ENCODE results near the gene TESK2. TPM values are rescaled to one million over a fixed set of nuclear protein-coding genes. Genes with fewer than 3 reads are reported as not detected.

The TESK2 gene
- polyA plus RNA-seq, 1 of the 3 experiments (the other 2 are of a cell fraction) = 1.3 TPM

DNA sequence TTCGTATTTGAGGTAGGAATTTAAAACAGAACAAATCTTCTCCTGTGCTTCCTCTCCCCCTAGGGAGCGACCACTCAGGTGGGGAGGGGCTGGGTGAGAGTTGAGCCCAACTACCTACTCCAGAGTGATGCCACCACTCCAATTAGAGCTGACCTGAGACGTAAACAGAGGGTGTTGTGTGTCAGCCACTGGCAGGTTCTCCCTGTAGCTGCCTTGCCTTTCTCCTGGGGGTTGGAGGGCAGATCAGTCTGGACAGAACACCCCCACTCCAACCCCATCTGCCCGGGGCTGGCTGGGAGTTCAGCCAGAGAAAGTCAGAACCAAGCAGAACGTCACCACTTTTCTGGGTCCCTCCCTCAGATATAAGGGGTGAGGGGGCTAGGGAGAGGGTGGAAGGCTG, 162.3 kb downstream of the TESK2 start:
- POLR2A ChIA-PET = interaction anchor here (4.9 kb wide), 1 partner anchor 11 kb away, joined by 38 read pairs; the partner anchor contains the start of genes MUTYH and TOE1
- Histone ChIP-seq H3K27ac (ENCODE audit: low read depth in 2 of 2, low read length in 1 of 2) (no peak overlapping the region), H4K20me1 (ENCODE audit: insufficient read depth) (no peaks in the 10 kb centered on the region), H3K9me3 (no peaks in the 10 kb centered on the region), H3K9ac (no peak overlapping the region), H3K79me2 (ENCODE audit: insufficient read depth) (no peaks in the 10 kb centered on the region), H3K36me3 (replicated peaks in 1 of 2; ENCODE audit: control insufficient read depth in 1 of 2, insufficient read depth in 2 of 2, low read length in 1 of 2) (peaks cover 2 to 28% of the 10 kb centered on the region in 2 experiments), H3F3A (replicated peaks; ENCODE audit: insufficient read depth) (no peaks in the 10 kb centered on the region), H2AFZ (ENCODE audit: low read depth) (no peak overlapping the region), H3K4me2 (no peak overlapping the region), H3K4me1 (ENCODE audit: control insufficient read depth in 1 of 2, insufficient read depth in 2 of 2, low read depth in 1 of 2, low read length in 1 of 2) (peaks cover 0 to 8% of the 10 kb centered on the region in 2 experiments; a peak in 1 of 4 replicates), H3K27me3 (ENCODE audit: insufficient read depth) (no peaks in the 10 kb centered on the region), H3K9me2 (no peaks in the 10 kb centered on the region), H3K4me3 (ENCODE audit: low read depth in 2 of 2, low read length in 1 of 2) (no peak overlapping the region)
- no peak for DNase-seq
- CTCF ChIA-PET = interaction anchor here (0.9 to 2.3 kb wide), 4 partner anchors 11 to 28 kb away, joined by 3 to 8 read pairs (median 5); partner anchors contain the start of genes MUTYH and TOE1
- 71% methylated on average over 5 of the region's 5 CpGs for WGBS (ENCODE audit: low lambda C conversion rate)
- TF ChIP-seq NRF1 (IDR thresholded peaks at IDR 0.05; ENCODE audit: low read depth, low read length) = no peak
- TF ChIP-seq, protein P1, sequence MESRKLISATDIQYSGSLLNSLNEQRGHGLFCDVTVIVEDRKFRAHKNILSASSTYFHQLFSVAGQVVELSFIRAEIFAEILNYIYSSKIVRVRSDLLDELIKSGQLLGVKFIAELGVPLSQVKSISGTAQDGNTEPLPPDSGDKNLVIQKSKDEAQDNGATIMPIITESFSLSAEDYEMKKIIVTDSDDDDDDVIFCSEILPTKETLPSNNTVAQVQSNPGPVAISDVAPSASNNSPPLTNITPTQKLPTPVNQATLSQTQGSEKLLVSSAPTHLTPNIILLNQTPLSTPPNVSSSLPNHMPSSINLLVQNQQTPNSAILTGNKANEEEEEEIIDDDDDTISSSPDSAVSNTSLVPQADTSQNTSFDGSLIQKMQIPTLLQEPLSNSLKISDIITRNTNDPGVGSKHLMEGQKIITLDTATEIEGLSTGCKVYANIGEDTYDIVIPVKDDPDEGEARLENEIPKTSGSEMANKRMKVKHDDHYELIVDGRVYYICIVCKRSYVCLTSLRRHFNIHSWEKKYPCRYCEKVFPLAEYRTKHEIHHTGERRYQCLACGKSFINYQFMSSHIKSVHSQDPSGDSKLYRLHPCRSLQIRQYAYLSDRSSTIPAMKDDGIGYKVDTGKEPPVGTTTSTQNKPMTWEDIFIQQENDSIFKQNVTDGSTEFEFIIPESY (IDR thresholded peaks at IDR 0.05; ENCODE audit: borderline replicate concordance, low read depth) = no peak
- no peak for TF ChIP-seq RAD21 (IDR thresholded peaks at IDR 0.05; ENCODE audit: low read length)
- TF ChIP-seq, protein P2, sequence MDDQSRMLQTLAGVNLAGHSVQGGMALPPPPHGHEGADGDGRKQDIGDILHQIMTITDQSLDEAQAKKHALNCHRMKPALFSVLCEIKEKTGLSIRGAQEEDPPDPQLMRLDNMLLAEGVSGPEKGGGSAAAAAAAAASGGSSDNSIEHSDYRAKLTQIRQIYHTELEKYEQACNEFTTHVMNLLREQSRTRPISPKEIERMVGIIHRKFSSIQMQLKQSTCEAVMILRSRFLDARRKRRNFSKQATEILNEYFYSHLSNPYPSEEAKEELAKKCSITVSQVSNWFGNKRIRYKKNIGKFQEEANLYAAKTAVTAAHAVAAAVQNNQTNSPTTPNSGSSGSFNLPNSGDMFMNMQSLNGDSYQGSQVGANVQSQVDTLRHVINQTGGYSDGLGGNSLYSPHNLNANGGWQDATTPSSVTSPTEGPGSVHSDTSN (IDR thresholded peaks at IDR 0.05) = no peak
- TF ChIP-seq FOXJ3 (CRISPR knock-in tag; IDR thresholded peaks at IDR 0.05) = no peak
- no peak for TF ChIP-seq YY1 (IDR thresholded peaks at IDR 0.05; ENCODE audit: low read depth)
- no peak for TF ChIP-seq MXI1 (IDR thresholded peaks at IDR 0.05; ENCODE audit: low read depth, low read length)
- no peak for TF ChIP-seq RXRA (IDR thresholded peaks at IDR 0.05; ENCODE audit: borderline replicate concordance, low read depth)
- TF ChIP-seq, protein P3, sequence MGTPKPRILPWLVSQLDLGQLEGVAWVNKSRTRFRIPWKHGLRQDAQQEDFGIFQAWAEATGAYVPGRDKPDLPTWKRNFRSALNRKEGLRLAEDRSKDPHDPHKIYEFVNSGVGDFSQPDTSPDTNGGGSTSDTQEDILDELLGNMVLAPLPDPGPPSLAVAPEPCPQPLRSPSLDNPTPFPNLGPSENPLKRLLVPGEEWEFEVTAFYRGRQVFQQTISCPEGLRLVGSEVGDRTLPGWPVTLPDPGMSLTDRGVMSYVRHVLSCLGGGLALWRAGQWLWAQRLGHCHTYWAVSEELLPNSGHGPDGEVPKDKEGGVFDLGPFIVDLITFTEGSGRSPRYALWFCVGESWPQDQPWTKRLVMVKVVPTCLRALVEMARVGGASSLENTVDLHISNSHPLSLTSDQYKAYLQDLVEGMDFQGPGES (IDR thresholded peaks at IDR 0.05; ENCODE audit: low read depth, low read length) = no peak

DNA sequence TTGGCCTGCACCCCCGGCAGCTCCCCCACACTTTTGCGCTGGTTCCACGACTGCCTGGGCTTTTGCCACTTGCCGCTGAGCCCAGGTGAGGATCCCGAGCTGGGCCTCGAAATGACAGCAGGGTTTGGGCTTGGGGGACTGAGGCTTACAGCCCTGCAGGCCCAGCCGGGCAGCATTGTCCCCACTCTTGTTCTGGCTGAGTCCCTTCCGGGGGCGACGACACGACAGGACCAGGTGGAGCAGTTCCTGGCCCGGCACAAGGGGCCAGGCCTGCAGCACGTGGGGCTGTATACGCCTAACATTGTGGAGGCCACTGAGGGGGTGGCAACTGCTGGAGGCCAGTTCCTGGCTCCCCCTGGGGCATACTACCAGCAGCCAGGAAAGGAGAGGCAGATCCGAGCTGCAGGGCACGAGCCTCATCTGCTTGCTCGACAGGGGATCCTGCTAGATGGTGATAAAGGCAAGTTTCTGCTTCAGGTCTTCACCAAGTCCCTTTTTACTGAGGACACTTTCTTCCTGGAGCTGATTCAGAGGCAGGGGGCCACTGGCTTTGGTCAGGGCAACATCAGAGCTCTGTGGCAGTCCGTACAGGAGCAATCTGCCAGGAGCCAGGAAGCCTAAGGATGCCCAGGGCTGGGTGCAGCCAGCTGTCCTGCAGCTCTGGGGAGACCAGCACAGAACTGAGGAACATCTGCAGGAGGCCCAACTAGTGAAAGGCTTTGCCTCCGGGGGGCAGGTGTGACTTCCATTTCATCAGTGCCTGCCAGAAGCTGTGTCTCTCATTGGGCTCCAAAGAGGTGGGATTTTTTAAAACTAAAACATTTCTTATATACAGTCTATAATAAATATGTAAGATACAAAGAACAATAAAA, 163.1 kb downstream of the TESK2 start:
- H4K20me1 ChIP-seq (ENCODE audit: insufficient read depth) = no peaks in the 10 kb centered on the region
- no peaks in the 10 kb centered on the region for H3K27me3 ChIP-seq (ENCODE audit: insufficient read depth)
- WGBS (ENCODE audit: low lambda C conversion rate) = 64% methylated on average over 3 of the region's 19 CpGs
- no peaks in the 10 kb centered on the region for H3K9me3 ChIP-seq
- CTCF ChIA-PET = interaction anchor here (0.9 to 2.3 kb wide), 4 partner anchors 22 to 313 kb away, joined by 5 to 8 read pairs (median 6); no protein-coding TSS in a partner anchor
- POLR2A ChIA-PET = interaction anchor here (0.5 to 4.9 kb wide), 4 partner anchors 12 to 121 kb away, joined by 3 to 38 read pairs (median 4); partner anchors contain the start of genes MUTYH and TOE1
- H3K4me1 ChIP-seq (ENCODE audit: control insufficient read depth in 1 of 2, insufficient read depth in 2 of 2, low read depth in 1 of 2, low read length in 1 of 2) = peaks cover 0 to 8% of the 10 kb centered on the region in 2 experiments; a peak in 1 of 4 replicates
- no peak overlapping the region for H3K9ac ChIP-seq
- H3K27ac ChIP-seq (ENCODE audit: low read depth in 2 of 2, low read length in 1 of 2) = peak overlapping the region in 1 of 2 experiments; percentile 13; a peak in 1 of 4 replicates
- no peak overlapping the region for H3K4me2 ChIP-seq
- no peak overlapping the region for H3K4me3 ChIP-seq (ENCODE audit: low read depth in 2 of 2, low read length in 1 of 2)
- H2AFZ ChIP-seq (ENCODE audit: low read depth) = no peak overlapping the region
- peak; percentile 48 for DNase-seq
- H3K36me3 ChIP-seq (replicated peaks in 1 of 2; ENCODE audit: control insufficient read depth in 1 of 2, insufficient read depth in 2 of 2, low read length in 1 of 2) = peaks cover 0 to 22% of the 10 kb centered on the region in 2 experiments
- H3F3A ChIP-seq (replicated peaks; ENCODE audit: insufficient read depth) = no peaks in the 10 kb centered on the region
- no peaks in the 10 kb centered on the region for H3K79me2 ChIP-seq (ENCODE audit: insufficient read depth)
- TF ChIP-seq FOXJ3 (CRISPR knock-in tag; IDR thresholded peaks at IDR 0.05) = no peak
- TF ChIP-seq TCF12 (IDR thresholded peaks at IDR 0.05) = no peak
- no peak for TF ChIP-seq GATA2 (CRISPR knock-in tag; IDR thresholded peaks at IDR 0.05)
- no peak for TF ChIP-seq RCOR1 (IDR thresholded peaks at IDR 0.05; ENCODE audit: low read length)
- TF ChIP-seq SMC3 (IDR thresholded peaks at IDR 0.05; ENCODE audit: low read depth, low read length) = no peak
- no peak for TF ChIP-seq GABPA (IDR thresholded peaks at IDR 0.05; ENCODE audit: low read depth)
- TF ChIP-seq SIN3A (IDR thresholded peaks at IDR 0.05; ENCODE audit: borderline replicate concordance, low read depth, low read length) = no peak
- no peak for TF ChIP-seq TEAD4 (IDR thresholded peaks at IDR 0.05; ENCODE audit: borderline replicate concordance, insufficient read depth)
- TF ChIP-seq, protein P4, sequence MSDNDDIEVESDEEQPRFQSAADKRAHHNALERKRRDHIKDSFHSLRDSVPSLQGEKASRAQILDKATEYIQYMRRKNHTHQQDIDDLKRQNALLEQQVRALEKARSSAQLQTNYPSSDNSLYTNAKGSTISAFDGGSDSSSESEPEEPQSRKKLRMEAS (IDR thresholded peaks at IDR 0.05; ENCODE audit: low read depth) = no peak
- TF ChIP-seq CHD2 (IDR thresholded peaks at IDR 0.05; ENCODE audit: low read length, partially characterized antibody) = no peak
- no peak for TF ChIP-seq RXRA (IDR thresholded peaks at IDR 0.05; ENCODE audit: borderline replicate concordance, low read depth)
- no peak for TF ChIP-seq ELF1 (IDR thresholded peaks at IDR 0.05)
- TF ChIP-seq EZH2phosphoT487 (IDR thresholded peaks at IDR 0.05; ENCODE audit: borderline replicate concordance, low read depth) = no peak
- no peaks in the 10 kb centered on the region for H3K9me2 ChIP-seq
